NCI-H748 (cell line): ENCODE results near the gene EXD3.
"Not testable (repeated sequence)": the region's sequence is repeated elsewhere in the genome, so short reads cannot be mapped to it uniquely, and the experiment has no call there.

ENCODE experiments used
- DNase-seq: peaks from one replicate; lab custom pipeline; 2025; ENCODE audit not compliant: unreplicated experiment; lab: John Stamatoyannopoulos, UW

EXD3 gene

GRCh38 chr9:137458194-137459151, 35.5 kb upstream of the EXD3 start:
- peak; percentile 77 for DNase-seq

- DNase-seq, result no peak
These were observed 34.6 kb upstream of the EXD3 start for GRCh38 chr9:137457406-137458193.

GRCh38 chr9:137456864-137457405, 34.0 kb upstream of the EXD3 start:
- DNase-seq, result no peak

GRCh38 chr9:137456061-137456863, 33.3 kb upstream of the EXD3 start:
- DNase-seq, result no peak

GRCh38 chr9:137455359-137455991, 32.5 kb upstream of the EXD3 start:
- DNase-seq, result no peak

- DNase-seq, result no peak
These were observed 31.8 kb upstream of the EXD3 start for GRCh38 chr9:137454597-137455358.

GRCh38 chr9:137454145-137454596, 31.2 kb upstream of the EXD3 start:
- no peak for DNase-seq

GRCh38 chr9:137453643-137454081, 30.7 kb upstream of the EXD3 start:
- DNase-seq, result peak; percentile 26

GRCh38 chr9:137452761-137453642, 30.0 kb upstream of the EXD3 start:
- DNase-seq, result no peak

- DNase-seq, result no peak
These were observed 29.2 kb upstream of the EXD3 start for GRCh38 chr9:137452006-137452760.

GRCh38 chr9:137451264-137452005, 28.5 kb upstream of the EXD3 start:
- DNase-seq, result not testable (repeated sequence)

GRCh38 chr9:137450539-137451222, 27.7 kb upstream of the EXD3 start:
- DNase-seq, result not testable (repeated sequence)

GRCh38 chr9:137449931-137450538, 27.1 kb upstream of the EXD3 start:
- DNase-seq, result no peak

GRCh38 chr9:137449081-137449844, 26.3 kb upstream of the EXD3 start:
- DNase-seq, result no peak

- no peak for DNase-seq
These were observed 25.6 kb upstream of the EXD3 start for GRCh38 chr9:137448602-137448962.
